ENCODE data around the gene CNPY3.

The CNPY3 gene

GRCh38 chr6:42962502-42963178, 33.4 kb downstream of the CNPY3 start:
- no peak overlapping the region for H3K9ac ChIP-seq (ENCODE audit: low read depth, low read length, poor library complexity)
- no CpG with 5 or more reads among the region's 13 CpGs for WGBS, 2 donors (ENCODE audit: extremely low coverage in 2 of 2, insufficient read length in 2 of 2, insufficient replicate concordance in 1 of 2)
- H3K36me3 ChIP-seq (replicated peaks in 1 of 2; ENCODE audit: control insufficient read depth in 2 of 2, insufficient read depth in 2 of 2, low read length in 2 of 2), result peaks cover 5 to 34% of the 10 kb centered on the region in 2 donors
- no peak overlapping the region for H2BK5ac ChIP-seq (ENCODE audit: low read length)
- H3K14ac ChIP-seq (ENCODE audit: low read length), result no peak overlapping the region
- no peak overlapping the region for H2BK120ac ChIP-seq (ENCODE audit: low read depth, low read length)
- H2BK15ac ChIP-seq (ENCODE audit: low read length), result no peak overlapping the region
- no peak overlapping the region for H2AFZ ChIP-seq (ENCODE audit: low read length)
- no peak overlapping the region for H3K4ac ChIP-seq (ENCODE audit: low read length)
- H4K91ac ChIP-seq (ENCODE audit: low read depth, low read length, poor library complexity), result no peak overlapping the region
- no peak overlapping the region for H3K27ac ChIP-seq (replicated peaks; ENCODE audit: low read length)
- no peaks in the 10 kb centered on the region for H3K79me1 ChIP-seq (ENCODE audit: low read depth, low read length)
- no peak overlapping the region for H3K4me2 ChIP-seq (ENCODE audit: insufficient read depth, low read length, poor library complexity, severe bottlenecking)
- peaks cover 0 to 23% (median 0%) of the 10 kb centered on the region in 3 experiments for H3K27me3 ChIP-seq (ENCODE audit: control insufficient read depth in 3 of 3, insufficient read depth in 3 of 3, low read depth in 1 of 3, low read length in 3 of 3)
- no peak overlapping the region for H2AK5ac ChIP-seq (ENCODE audit: low read depth, low read length)
- no peak overlapping the region for H4K8ac ChIP-seq (ENCODE audit: low read depth, low read length)
- no peak overlapping the region for H2BK12ac ChIP-seq (ENCODE audit: low read length)
- H3K23ac ChIP-seq (ENCODE audit: low read depth, low read length, poor library complexity), result no peak overlapping the region
- peaks cover 0 to 11% of the 10 kb centered on the region in 2 donors for H3K4me1 ChIP-seq (ENCODE audit: control insufficient read depth in 2 of 2, insufficient read depth in 1 of 2, low read depth in 1 of 2, low read length in 2 of 2)
- H3K18ac ChIP-seq (ENCODE audit: low read length), result peak overlapping the region; percentile 32
- H3K9me3 ChIP-seq (replicated peaks in 1 of 2; ENCODE audit: control insufficient read depth in 2 of 2, insufficient read depth in 1 of 2, low read depth in 1 of 2, low read length in 2 of 2), result peaks cover 0 to 3% of the 10 kb centered on the region in 2 donors
- DNase-seq (ENCODE audit: low spot score), result no peak
- no peak overlapping the region for H3K4me3 ChIP-seq (ENCODE audit: low read length in 2 of 2)

GRCh38 chr6:42963179-42963854, 34.0 kb downstream of the CNPY3 start:
- WGBS, 2 donors (ENCODE audit: extremely low coverage in 2 of 2, insufficient read length in 2 of 2, insufficient replicate concordance in 1 of 2), result no CpG with 5 or more reads among the region's 12 CpGs
- peaks cover 0 to 3% of the 10 kb centered on the region in 2 donors for H3K9me3 ChIP-seq (replicated peaks in 1 of 2; ENCODE audit: control insufficient read depth in 2 of 2, insufficient read depth in 1 of 2, low read depth in 1 of 2, low read length in 2 of 2)
- H2BK12ac ChIP-seq (ENCODE audit: low read length), result no peak overlapping the region
- H3K18ac ChIP-seq (ENCODE audit: low read length), result no peak overlapping the region
- H3K4me3 ChIP-seq (ENCODE audit: low read length in 2 of 2), result no peak overlapping the region
- H2BK120ac ChIP-seq (ENCODE audit: low read depth, low read length), result no peak overlapping the region
- H3K36me3 ChIP-seq (replicated peaks in 1 of 2; ENCODE audit: control insufficient read depth in 2 of 2, insufficient read depth in 2 of 2, low read length in 2 of 2), result peaks cover 5 to 35% of the 10 kb centered on the region in 2 donors
- peak overlapping the region; percentile 32 for H3K9ac ChIP-seq (ENCODE audit: low read depth, low read length, poor library complexity)
- no peak overlapping the region for H2AFZ ChIP-seq (ENCODE audit: low read length)
- H3K4me1 ChIP-seq (ENCODE audit: control insufficient read depth in 2 of 2, insufficient read depth in 1 of 2, low read depth in 1 of 2, low read length in 2 of 2), result peaks cover 0 to 11% of the 10 kb centered on the region in 2 donors
- H3K79me1 ChIP-seq (ENCODE audit: low read depth, low read length), result no peaks in the 10 kb centered on the region
- peaks cover 0 to 23% (median 0%) of the 10 kb centered on the region in 3 experiments for H3K27me3 ChIP-seq (ENCODE audit: control insufficient read depth in 3 of 3, insufficient read depth in 3 of 3, low read depth in 1 of 3, low read length in 3 of 3)
- no peak overlapping the region for H3K14ac ChIP-seq (ENCODE audit: low read length)
- H4K8ac ChIP-seq (ENCODE audit: low read depth, low read length), result no peak overlapping the region
- no peak overlapping the region for H2BK5ac ChIP-seq (ENCODE audit: low read length)
- no peak for DNase-seq (ENCODE audit: low spot score)
- no peak overlapping the region for H3K23ac ChIP-seq (ENCODE audit: low read depth, low read length, poor library complexity)
- no peak overlapping the region for H3K4me2 ChIP-seq (ENCODE audit: insufficient read depth, low read length, poor library complexity, severe bottlenecking)
- no peak overlapping the region for H2AK5ac ChIP-seq (ENCODE audit: low read depth, low read length)
- no peak overlapping the region for H2BK15ac ChIP-seq (ENCODE audit: low read length)
- H4K91ac ChIP-seq (ENCODE audit: low read depth, low read length, poor library complexity), result no peak overlapping the region
- H3K27ac ChIP-seq (replicated peaks; ENCODE audit: low read length), result no peak overlapping the region
- H3K4ac ChIP-seq (ENCODE audit: low read length), result no peak overlapping the region

- H3K4me1 ChIP-seq (ENCODE audit: control insufficient read depth in 2 of 2, insufficient read depth in 1 of 2, low read depth in 1 of 2, low read length in 2 of 2), result peaks cover 0 to 11% of the 10 kb centered on the region in 2 donors
- H3K27me3 ChIP-seq (ENCODE audit: control insufficient read depth in 3 of 3, insufficient read depth in 3 of 3, low read depth in 1 of 3, low read length in 3 of 3), result peaks cover 0 to 21% (median 0%) of the 10 kb centered on the region in 3 experiments
- DNase-seq (ENCODE audit: low spot score), result no peak
- peaks cover 0 to 3% of the 10 kb centered on the region in 2 donors for H3K9me3 ChIP-seq (replicated peaks in 1 of 2; ENCODE audit: control insufficient read depth in 2 of 2, insufficient read depth in 1 of 2, low read depth in 1 of 2, low read length in 2 of 2)
- no peak overlapping the region for H4K91ac ChIP-seq (ENCODE audit: low read depth, low read length, poor library complexity)
- no peak overlapping the region for H2AK5ac ChIP-seq (ENCODE audit: low read depth, low read length)
- H3K18ac ChIP-seq (ENCODE audit: low read length), result no peak overlapping the region
- H3K27ac ChIP-seq (replicated peaks; ENCODE audit: low read length), result no peak overlapping the region
- no CpG with 5 or more reads among the region's 9 CpGs for WGBS, 2 donors (ENCODE audit: extremely low coverage in 2 of 2, insufficient read length in 2 of 2, insufficient replicate concordance in 1 of 2)
- H2BK120ac ChIP-seq (ENCODE audit: low read depth, low read length), result no peak overlapping the region
- H3K9ac ChIP-seq (ENCODE audit: low read depth, low read length, poor library complexity), result no peak overlapping the region
- H3K23ac ChIP-seq (ENCODE audit: low read depth, low read length, poor library complexity), result no peak overlapping the region
- no peak overlapping the region for H3K14ac ChIP-seq (ENCODE audit: low read length)
- H2BK15ac ChIP-seq (ENCODE audit: low read length), result no peak overlapping the region
- H3K79me1 ChIP-seq (ENCODE audit: low read depth, low read length), result no peaks in the 10 kb centered on the region
- no peak overlapping the region for H3K4ac ChIP-seq (ENCODE audit: low read length)
- no peak overlapping the region for H2BK12ac ChIP-seq (ENCODE audit: low read length)
- H3K4me2 ChIP-seq (ENCODE audit: insufficient read depth, low read length, poor library complexity, severe bottlenecking), result no peak overlapping the region
- no peak overlapping the region for H2BK5ac ChIP-seq (ENCODE audit: low read length)
- H3K4me3 ChIP-seq (ENCODE audit: low read length in 2 of 2), result no peak overlapping the region
- H3K36me3 ChIP-seq (replicated peaks in 1 of 2; ENCODE audit: control insufficient read depth in 2 of 2, insufficient read depth in 2 of 2, low read length in 2 of 2), result peaks cover 8 to 37% of the 10 kb centered on the region in 2 donors
- H2AFZ ChIP-seq (ENCODE audit: low read length), result no peak overlapping the region
- no peak overlapping the region for H4K8ac ChIP-seq (ENCODE audit: low read depth, low read length)
Observed at GRCh38 chr6:42963855-42964605, 34.8 kb downstream of the CNPY3 start.

- DNase-seq (ENCODE audit: low spot score), result no peak
- 100% methylated on average over 1 of the region's 7 CpGs; no CpG with 5 or more reads in 1 of the 2 donors for WGBS, 2 donors (ENCODE audit: extremely low coverage in 2 of 2, insufficient read length in 2 of 2, insufficient replicate concordance in 1 of 2)
- Histone ChIP-seq H3K4ac (ENCODE audit: low read length) (no peak overlapping the region), H2BK12ac (ENCODE audit: low read length) (no peak overlapping the region), H3K4me3 (ENCODE audit: low read length in 2 of 2) (no peak overlapping the region), H3K4me1 (ENCODE audit: control insufficient read depth in 2 of 2, insufficient read depth in 1 of 2, low read depth in 1 of 2, low read length in 2 of 2) (peaks cover 0 to 3% of the 10 kb centered on the region in 2 donors), H2BK120ac (ENCODE audit: low read depth, low read length) (no peak overlapping the region), H4K8ac (ENCODE audit: low read depth, low read length) (no peak overlapping the region), H2BK5ac (ENCODE audit: low read length) (no peak overlapping the region), H3K4me2 (ENCODE audit: insufficient read depth, low read length, poor library complexity, severe bottlenecking) (no peak overlapping the region), H4K91ac (ENCODE audit: low read depth, low read length, poor library complexity) (no peak overlapping the region), H3K23ac (ENCODE audit: low read depth, low read length, poor library complexity) (no peak overlapping the region), H3K14ac (ENCODE audit: low read length) (no peak overlapping the region), H3K27me3 (ENCODE audit: control insufficient read depth in 3 of 3, insufficient read depth in 3 of 3, low read depth in 1 of 3, low read length in 3 of 3) (no peaks in the 10 kb centered on the region), H3K79me1 (ENCODE audit: low read depth, low read length) (no peaks in the 10 kb centered on the region), H2AFZ (ENCODE audit: low read length) (no peak overlapping the region), H3K36me3 (replicated peaks in 1 of 2; ENCODE audit: control insufficient read depth in 2 of 2, insufficient read depth in 2 of 2, low read length in 2 of 2) (peaks cover 8 to 43% of the 10 kb centered on the region in 2 donors), H3K18ac (ENCODE audit: low read length) (no peak overlapping the region), H3K9ac (ENCODE audit: low read depth, low read length, poor library complexity) (no peak overlapping the region), H3K9me3 (replicated peaks in 1 of 2; ENCODE audit: control insufficient read depth in 2 of 2, insufficient read depth in 1 of 2, low read depth in 1 of 2, low read length in 2 of 2) (no peaks in the 10 kb centered on the region), H2AK5ac (ENCODE audit: low read depth, low read length) (no peak overlapping the region), H2BK15ac (ENCODE audit: low read length) (no peak overlapping the region), H3K27ac (replicated peaks; ENCODE audit: low read length) (no peak overlapping the region)
Observed at GRCh38 chr6:42966571-42966970, 37.3 kb downstream of the CNPY3 start.

Data from neuronal stem cell (in vitro differentiated cells).